Glutamatergic neuron (in vitro differentiated cells): ENCODE results near the gene KRT5. TPM values are rescaled to one million over a fixed set of nuclear protein-coding genes. Genes with fewer than 3 reads are reported as not detected.
A peak's percentile ranks its signal among the peaks of the same experiment; 100 is the strongest.
"Not testable (repeated sequence)": the region's sequence is repeated elsewhere in the genome, so short reads cannot be mapped to it uniquely, and the experiment has no call there.

Experiments used
- DNase-seq: peaks from one replicate; pipeline ENCODE4 v3.0.0; 2022
- H3K27ac Mint-ChIP-seq: one replicate; pipeline ENCODE4 v1.8.0; 2020; ENCODE audit warnings: mild to moderate bottlenecking, mixed read lengths, inconsistent platforms; ENCODE audit not compliant: unreplicated experiment
- H3K27me3 Mint-ChIP-seq: one replicate; pipeline ENCODE4 v1.8.0; 2020; ENCODE audit warnings: mild to moderate bottlenecking, moderate library complexity, mixed read lengths, inconsistent platforms; ENCODE audit not compliant: unreplicated experiment
- H3K36me3 Mint-ChIP-seq: one replicate; pipeline ENCODE4 v1.8.0; 2020; ENCODE audit warnings: mild to moderate bottlenecking, mixed read lengths, inconsistent platforms; ENCODE audit not compliant: unreplicated experiment
- H3K4me1 Mint-ChIP-seq: one replicate; pipeline ENCODE4 v1.8.0; 2020; ENCODE audit warnings: mild to moderate bottlenecking, low read depth, mixed read lengths, inconsistent platforms; ENCODE audit not compliant: unreplicated experiment
- H3K4me3 Mint-ChIP-seq: one replicate; pipeline ENCODE4 v1.8.0; 2020; ENCODE audit warnings: mild to moderate bottlenecking, mixed read lengths, inconsistent platforms; ENCODE audit not compliant: unreplicated experiment
- H3K9me3 Mint-ChIP-seq: one replicate; pipeline ENCODE4 v1.8.0; 2020; ENCODE audit warnings: mild to moderate bottlenecking, moderate library complexity, mixed read lengths, inconsistent platforms; ENCODE audit not compliant: unreplicated experiment
- CTCF ChIP-seq: fragments of 200-600 bp; sonication (generic); IDR thresholded peaks from one replicate; pipeline ENCODE4 v1.5.0; 2021; ENCODE audit not compliant: partially characterized antibody, unreplicated experiment
- total RNA-seq: library from RNA; stranded (reverse); fragmentation: NEBNext Ultra II Directional; extraction: Animal tissue kit (Norgen Biotek cat#: 25700); gene quantifications from one replicate; pipeline ENCODE4 v1.2.1, GENCODE V29; 2021; ENCODE audit not compliant: unreplicated experiment

Gene KRT5
- total RNA-seq, 1 donor from 2014 or later: not detected

- Mint-ChIP-seq H3K36me3 (no peaks in the 10 kb centered on the region), H3K4me3 (no peak overlapping the region), H3K27me3 (peaks cover 5% of the 10 kb centered on the region), H3K4me1 (peaks cover 14% of the 10 kb centered on the region), H3K27ac (no peak overlapping the region), H3K9me3 (no peaks in the 10 kb centered on the region)
- TF ChIP-seq CTCF: no peak
- peak; percentile 51 for DNase-seq
Measured at GRCh38 chr12:52495389-52495788, 24.8 kb downstream of the KRT5 start.

GRCh38 chr12:52494518-52494917, 25.7 kb downstream of the KRT5 start:
- H3K27ac Mint-ChIP-seq: no peak overlapping the region
- no peak overlapping the region for H3K4me3 Mint-ChIP-seq
- no peak for TF ChIP-seq CTCF
- H3K9me3 Mint-ChIP-seq: no peaks in the 10 kb centered on the region
- peaks cover 5% of the 10 kb centered on the region for H3K27me3 Mint-ChIP-seq
- H3K4me1 Mint-ChIP-seq: peaks cover 14% of the 10 kb centered on the region
- DNase-seq: no peak
- H3K36me3 Mint-ChIP-seq: no peaks in the 10 kb centered on the region

DNA sequence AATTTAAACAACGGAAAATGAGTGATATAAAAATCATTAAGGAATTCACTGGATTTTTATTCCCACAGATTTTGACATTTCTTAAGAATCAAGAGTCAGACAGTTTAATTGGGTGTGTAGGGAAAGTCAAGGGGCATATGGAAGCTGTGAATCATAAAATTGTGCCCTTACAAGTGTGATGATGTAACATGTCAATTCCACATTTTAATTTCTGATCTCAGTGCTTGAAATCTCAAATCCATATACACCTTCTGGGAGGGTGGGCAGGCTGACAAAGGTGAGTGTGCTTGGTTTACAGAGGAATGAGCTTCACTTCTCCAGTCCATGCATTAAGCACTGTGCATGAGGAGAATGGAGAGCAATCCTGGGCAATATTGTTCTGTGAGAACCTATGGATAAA, 26.1 kb downstream of the KRT5 start:
- no peak for DNase-seq
- peaks cover 14% of the 10 kb centered on the region for H3K4me1 Mint-ChIP-seq
- H3K9me3 Mint-ChIP-seq: no peaks in the 10 kb centered on the region
- no peaks in the 10 kb centered on the region for H3K36me3 Mint-ChIP-seq
- no peak for TF ChIP-seq CTCF
- H3K27ac Mint-ChIP-seq: no peak overlapping the region
- no peak overlapping the region for H3K4me3 Mint-ChIP-seq
- H3K27me3 Mint-ChIP-seq: peaks cover 5% of the 10 kb centered on the region

DNA sequence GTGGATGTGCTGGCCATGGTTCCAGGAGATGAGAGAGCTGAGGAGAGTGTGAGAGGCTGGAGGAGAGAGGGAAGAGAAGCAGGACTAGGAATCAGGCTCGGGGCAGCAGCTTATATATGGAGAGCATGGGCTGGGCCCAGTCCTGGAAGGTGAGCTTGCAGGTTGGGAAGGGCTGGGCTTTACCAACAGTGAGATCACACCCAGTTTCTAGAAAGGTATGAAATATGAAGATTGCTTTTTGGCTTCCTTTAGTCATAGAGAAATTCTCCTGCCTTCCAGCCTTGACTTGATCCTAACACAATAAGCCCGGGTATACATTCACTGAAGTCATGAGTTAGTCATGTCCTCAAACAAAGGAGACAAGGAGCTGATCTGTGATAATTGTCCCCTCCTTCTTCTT, 27.0 kb downstream of the KRT5 start, which contains the start of gene KRT6A:
TSS of gene KRT6A (minus strand) at position 86 of the 400 bp plus-strand sequence. CDS start at position 17, 69 bp downstream.
- Mint-ChIP-seq H3K4me1 (peaks cover 13% of the 10 kb centered on the region), H3K9me3 (no peaks in the 10 kb centered on the region), H3K27me3 (peaks cover 8% of the 10 kb centered on the region), H3K27ac (no peak within 1 kb of the TSS), H3K4me3 (no peak within 1 kb of the TSS), H3K36me3 (no peaks in the 10 kb centered on the region)
- no peak for TF ChIP-seq CTCF
- no peak for DNase-seq

DNA sequence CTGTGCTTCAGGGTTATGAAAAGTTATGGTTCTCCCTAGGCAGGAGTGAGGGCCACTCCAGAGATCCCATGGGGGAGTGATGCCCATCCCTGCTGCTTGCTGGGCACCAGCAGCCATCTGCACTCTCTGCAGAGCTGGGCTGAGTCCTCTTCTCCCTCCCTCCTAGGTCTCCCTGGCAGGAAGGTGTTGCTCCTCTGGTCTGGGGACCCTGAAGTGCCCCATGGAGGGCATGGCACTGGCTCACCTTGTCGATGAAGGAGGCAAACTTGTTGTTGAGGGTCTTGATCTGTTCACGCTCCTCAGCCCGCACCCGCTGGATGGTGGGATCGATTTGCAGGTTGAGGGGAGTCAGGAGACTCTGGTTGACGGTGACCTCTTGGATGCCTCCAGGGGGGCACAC, 27.8 kb downstream of the KRT5 start:
- not testable (repeated sequence) for H3K36me3 Mint-ChIP-seq, H3K27ac Mint-ChIP-seq, H3K4me1 Mint-ChIP-seq, H3K4me3 Mint-ChIP-seq, H3K9me3 Mint-ChIP-seq, DNase-seq, H3K27me3 Mint-ChIP-seq

DNA sequence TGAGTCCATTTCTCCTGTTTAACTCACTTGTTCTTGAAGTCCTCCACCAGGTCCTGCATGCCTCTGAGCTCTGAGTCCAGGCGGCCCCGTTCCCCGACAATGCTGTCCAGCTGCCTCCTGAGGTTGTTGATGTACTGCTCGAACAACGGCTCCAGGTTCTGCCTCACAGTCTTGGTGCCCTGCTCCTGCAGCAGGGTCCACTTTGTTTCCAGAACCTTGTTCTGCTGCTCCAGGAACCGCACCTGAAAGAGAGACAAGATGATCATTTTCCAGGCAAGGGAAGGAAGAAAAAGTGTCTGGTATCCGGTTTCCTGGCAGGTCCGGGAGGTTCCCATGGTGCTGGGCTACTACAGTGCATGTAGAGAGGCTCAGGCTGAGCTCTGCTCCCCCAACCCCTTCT, 28.7 kb downstream of the KRT5 start:
- H3K4me3 Mint-ChIP-seq, H3K36me3 Mint-ChIP-seq, H3K27ac Mint-ChIP-seq, H3K27me3 Mint-ChIP-seq, DNase-seq, H3K4me1 Mint-ChIP-seq, H3K9me3 Mint-ChIP-seq: not testable (repeated sequence)
